Measurements from ENCODE around the gene KLC1.

Gene KLC1

DNA sequence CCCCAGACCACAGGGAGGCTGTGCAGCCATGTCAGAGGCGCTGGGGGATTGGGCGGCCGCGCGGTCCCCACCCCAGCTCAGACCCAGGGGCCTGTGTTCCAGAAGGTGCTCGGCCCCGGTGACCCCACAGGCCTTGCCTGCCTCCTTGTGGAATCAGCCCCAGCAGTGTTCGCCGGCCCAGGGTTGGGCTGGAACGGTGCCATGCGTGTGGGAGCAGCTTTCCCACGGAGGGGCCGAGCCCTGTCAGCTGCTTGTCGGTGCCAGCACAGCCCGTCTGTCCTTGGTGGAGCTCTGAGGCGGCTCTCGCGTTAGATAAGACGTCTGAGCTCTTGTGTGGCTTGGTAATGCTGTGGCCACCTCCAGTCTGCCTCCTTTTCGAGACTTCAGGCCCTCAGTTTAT lies 95.1 kb downstream of the KLC1 start:
- Histone ChIP-seq H3K9ac (no peak overlapping the region), H3K4me1 (no peaks in the 10 kb centered on the region), H3K4me3 (ENCODE audit: low read depth, low read length) (no peak overlapping the region), H3K27me3 (ENCODE audit: control insufficient read depth, insufficient read depth, low read length) (no peaks in the 10 kb centered on the region), H2AFZ (no peak overlapping the region), H3K27ac (no peak overlapping the region), H3K9me3 (ENCODE audit: control insufficient read depth, low read length) (no peaks in the 10 kb centered on the region), H3K79me2 (peaks cover 3% of the 10 kb centered on the region), H3K36me3 (ENCODE audit: control insufficient read depth, insufficient read depth, low read length) (no peaks in the 10 kb centered on the region), H3K4me2 (ENCODE audit: low read length) (no peak overlapping the region)
- TF ChIP-seq, protein P1, sequence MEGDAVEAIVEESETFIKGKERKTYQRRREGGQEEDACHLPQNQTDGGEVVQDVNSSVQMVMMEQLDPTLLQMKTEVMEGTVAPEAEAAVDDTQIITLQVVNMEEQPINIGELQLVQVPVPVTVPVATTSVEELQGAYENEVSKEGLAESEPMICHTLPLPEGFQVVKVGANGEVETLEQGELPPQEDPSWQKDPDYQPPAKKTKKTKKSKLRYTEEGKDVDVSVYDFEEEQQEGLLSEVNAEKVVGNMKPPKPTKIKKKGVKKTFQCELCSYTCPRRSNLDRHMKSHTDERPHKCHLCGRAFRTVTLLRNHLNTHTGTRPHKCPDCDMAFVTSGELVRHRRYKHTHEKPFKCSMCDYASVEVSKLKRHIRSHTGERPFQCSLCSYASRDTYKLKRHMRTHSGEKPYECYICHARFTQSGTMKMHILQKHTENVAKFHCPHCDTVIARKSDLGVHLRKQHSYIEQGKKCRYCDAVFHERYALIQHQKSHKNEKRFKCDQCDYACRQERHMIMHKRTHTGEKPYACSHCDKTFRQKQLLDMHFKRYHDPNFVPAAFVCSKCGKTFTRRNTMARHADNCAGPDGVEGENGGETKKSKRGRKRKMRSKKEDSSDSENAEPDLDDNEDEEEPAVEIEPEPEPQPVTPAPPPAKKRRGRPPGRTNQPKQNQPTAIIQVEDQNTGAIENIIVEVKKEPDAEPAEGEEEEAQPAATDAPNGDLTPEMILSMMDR (IDR thresholded peaks at IDR 0.05) = no peak

DNA sequence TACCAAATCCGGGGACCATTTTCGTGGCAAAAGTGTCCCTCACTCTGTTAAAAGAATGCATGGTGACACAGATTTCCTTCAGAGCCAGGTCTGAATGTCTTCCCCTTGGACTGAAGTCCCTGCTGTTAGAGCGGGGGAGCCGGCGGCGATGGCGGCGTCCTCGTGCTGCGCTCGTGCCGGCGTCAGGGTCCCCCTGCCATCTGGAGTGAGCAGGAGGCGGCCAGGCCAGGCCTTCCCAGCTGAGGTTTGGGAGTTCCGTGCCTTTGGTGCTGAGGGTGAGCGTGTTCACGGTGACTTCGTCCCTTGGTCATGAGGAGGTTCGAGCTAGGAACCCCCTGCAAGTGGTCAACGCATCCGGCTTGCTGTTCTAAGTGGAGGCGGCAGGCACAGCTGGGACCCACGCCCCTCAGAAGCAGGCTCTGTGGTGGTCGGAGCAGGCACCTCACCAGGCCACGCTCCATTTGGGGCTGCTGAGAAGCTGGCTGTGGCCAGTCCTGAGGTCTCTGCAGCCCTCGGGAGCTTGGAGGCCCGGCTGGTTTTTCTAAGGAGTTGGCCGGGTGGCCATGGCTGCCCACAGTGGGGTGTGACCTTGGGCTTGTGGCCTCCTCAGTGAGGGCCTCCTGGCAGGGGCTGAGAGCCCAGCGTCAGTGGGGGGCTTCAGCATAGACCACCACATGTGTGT lies 96.1 kb downstream of the KLC1 start:
- Histone ChIP-seq H3K36me3 (ENCODE audit: control insufficient read depth, insufficient read depth, low read length) (no peaks in the 10 kb centered on the region), H3K27ac (no peak overlapping the region), H3K4me2 (ENCODE audit: low read length) (no peak overlapping the region), H2AFZ (no peak overlapping the region), H3K9me3 (ENCODE audit: control insufficient read depth, low read length) (no peaks in the 10 kb centered on the region), H3K27me3 (ENCODE audit: control insufficient read depth, insufficient read depth, low read length) (no peaks in the 10 kb centered on the region), H3K4me1 (peaks cover 5% of the 10 kb centered on the region), H3K9ac (no peak overlapping the region), H3K79me2 (peaks cover 2% of the 10 kb centered on the region), H3K4me3 (ENCODE audit: low read depth, low read length) (no peak overlapping the region)
- TF ChIP-seq, protein P1 (IDR thresholded peaks at IDR 0.05) = no peak

DNA sequence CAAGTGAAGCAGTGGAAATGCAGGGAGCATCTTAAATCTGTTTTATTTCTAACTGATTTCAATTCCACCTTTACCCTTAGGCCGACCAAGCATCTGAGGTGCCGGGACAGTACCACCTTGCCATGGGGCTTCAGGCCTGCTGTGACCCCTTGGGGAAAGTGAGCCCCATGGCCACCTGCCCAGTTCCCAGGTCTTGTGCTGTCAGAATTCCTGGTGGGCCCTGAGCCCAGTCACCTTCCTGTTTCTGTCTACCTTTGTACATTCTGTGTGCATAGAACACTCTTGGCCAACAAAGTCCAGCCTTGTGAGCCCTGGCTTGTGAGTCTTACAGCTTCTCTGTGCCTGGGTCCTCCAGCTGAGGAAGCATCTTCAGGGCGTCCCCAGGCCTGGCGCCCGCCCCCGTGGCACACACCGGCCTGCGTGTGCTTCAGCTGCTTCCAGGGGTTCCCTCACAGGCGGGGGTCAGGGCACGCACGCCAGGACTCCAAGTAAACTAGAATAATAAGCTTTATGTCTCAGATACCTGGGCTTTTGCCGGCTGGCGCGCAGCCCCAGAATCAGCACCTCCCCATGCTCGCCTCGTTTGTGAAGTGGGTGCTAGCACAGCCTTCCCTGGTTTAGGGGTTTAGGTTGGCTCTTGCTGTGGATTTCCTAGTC lies 96.9 kb downstream of the KLC1 start:
- H3K79me2 ChIP-seq = no peaks in the 10 kb centered on the region
- no peak overlapping the region for H3K27ac ChIP-seq
- no peak overlapping the region for H3K9ac ChIP-seq
- no peak overlapping the region for H3K4me2 ChIP-seq (ENCODE audit: low read length)
- TF ChIP-seq, protein P1 (IDR thresholded peaks at IDR 0.05) = no peak
- no peak overlapping the region for H2AFZ ChIP-seq
- H3K4me3 ChIP-seq (ENCODE audit: low read depth, low read length) = no peak overlapping the region
- no peaks in the 10 kb centered on the region for H3K9me3 ChIP-seq (ENCODE audit: control insufficient read depth, low read length)
- no peaks in the 10 kb centered on the region for H3K27me3 ChIP-seq (ENCODE audit: control insufficient read depth, insufficient read depth, low read length)
- H3K36me3 ChIP-seq (ENCODE audit: control insufficient read depth, insufficient read depth, low read length) = no peaks in the 10 kb centered on the region
- peaks cover 5% of the 10 kb centered on the region for H3K4me1 ChIP-seq

DNA sequence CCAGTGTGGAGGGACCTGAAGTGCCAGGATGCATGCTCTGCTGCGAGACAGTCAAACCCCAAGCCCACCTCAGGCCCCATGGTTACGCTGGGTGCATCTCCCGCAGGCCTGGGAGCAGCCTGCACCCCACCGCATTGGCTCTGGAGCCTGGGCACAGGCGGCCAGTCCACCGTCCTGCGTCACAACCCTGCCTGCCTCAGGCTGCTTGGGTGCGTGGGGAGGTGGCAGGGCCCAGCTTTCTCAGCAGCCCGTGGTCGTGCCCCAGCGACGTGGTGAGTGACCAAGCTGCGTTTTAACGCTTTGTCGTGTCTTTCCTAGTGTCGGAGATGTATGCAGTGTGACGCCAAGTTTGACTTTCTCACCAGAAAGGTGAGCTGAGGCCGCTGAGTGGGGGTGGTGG lies 97.5 kb downstream of the KLC1 start:
- no peak overlapping the region for H3K9ac ChIP-seq
- H3K4me3 ChIP-seq (ENCODE audit: low read depth, low read length) = no peak overlapping the region
- H3K27ac ChIP-seq = no peak overlapping the region
- H3K4me1 ChIP-seq = peaks cover 5% of the 10 kb centered on the region
- H3K79me2 ChIP-seq = no peaks in the 10 kb centered on the region
- no peak overlapping the region for H2AFZ ChIP-seq
- TF ChIP-seq, protein P1 (IDR thresholded peaks at IDR 0.05) = no peak
- no peaks in the 10 kb centered on the region for H3K27me3 ChIP-seq (ENCODE audit: control insufficient read depth, insufficient read depth, low read length)
- H3K4me2 ChIP-seq (ENCODE audit: low read length) = no peak overlapping the region
- H3K9me3 ChIP-seq (ENCODE audit: control insufficient read depth, low read length) = no peaks in the 10 kb centered on the region
- no peaks in the 10 kb centered on the region for H3K36me3 ChIP-seq (ENCODE audit: control insufficient read depth, insufficient read depth, low read length)
